ENCODE data around the gene ARFGAP1.

ARFGAP1 gene

DNA sequence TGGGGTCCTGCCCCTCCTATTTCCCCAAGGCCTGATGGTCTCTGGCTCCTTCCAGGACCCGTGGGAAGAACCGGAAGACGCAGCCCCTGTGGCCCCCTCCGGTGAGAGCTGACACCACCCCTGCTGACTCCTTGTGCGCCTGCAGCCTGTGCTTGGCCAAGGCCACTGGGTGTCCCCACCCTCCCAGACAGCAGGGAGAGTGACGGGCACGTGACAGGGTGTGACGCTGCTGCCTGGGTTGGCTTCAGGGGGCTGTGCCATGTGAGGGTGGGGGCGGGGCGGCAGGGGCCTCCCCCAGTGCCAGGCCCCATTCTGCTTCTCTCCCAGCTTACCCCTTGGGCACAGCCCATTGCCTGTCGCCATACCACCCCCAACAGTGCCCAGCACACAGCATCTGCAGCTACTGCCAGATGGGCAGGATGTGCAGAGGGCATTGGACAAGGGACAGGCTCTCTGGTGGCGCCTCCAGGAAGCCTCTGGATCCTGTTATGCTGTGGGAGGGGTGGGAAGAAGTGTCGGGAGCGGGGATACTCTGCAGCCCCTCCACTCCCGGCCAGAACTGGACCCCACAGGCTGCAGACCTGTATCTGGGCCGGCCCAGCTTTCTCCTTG, 34.0 kb upstream of the ARFGAP1 start:
- ChIA-PET POLR2A (no interaction called here), CTCF (no interaction called here)
- TF ChIP-seq SUZ12 (IDR thresholded peaks at IDR 0.05), result no peak
- no peak for TF ChIP-seq BHLHE40 (IDR thresholded peaks at IDR 0.05; ENCODE audit: borderline replicate concordance)
- no peak for TF ChIP-seq FOXA1 (IDR thresholded peaks at IDR 0.05)
- no peak for TF ChIP-seq FOXK2 (IDR thresholded peaks at IDR 0.05)
- TF ChIP-seq NFRKB (IDR thresholded peaks at IDR 0.05), result no peak
- TF ChIP-seq ARNT (IDR thresholded peaks at IDR 0.05), result no peak
- no peak for TF ChIP-seq TARDBP (IDR thresholded peaks at IDR 0.05)
- TF ChIP-seq ELF4 (IDR thresholded peaks at IDR 0.05), result no peak
- TF ChIP-seq HDGF (IDR thresholded peaks at IDR 0.05; ENCODE audit: borderline replicate concordance), result no peak
- TF ChIP-seq FOXM1 (IDR thresholded peaks at IDR 0.05; ENCODE audit: borderline replicate concordance), result no peak
- no peak for TF ChIP-seq CTBP1 (IDR thresholded peaks at IDR 0.05; ENCODE audit: borderline replicate concordance)
- no peak for TF ChIP-seq LEF1 (IDR thresholded peaks at IDR 0.05; ENCODE audit: borderline replicate concordance)
- TF ChIP-seq ZNF384 (IDR thresholded peaks at IDR 0.05), result no peak
- TF ChIP-seq PKNOX1 (IDR thresholded peaks at IDR 0.05), result no peak
- TF ChIP-seq SP1 (IDR thresholded peaks at IDR 0.05), result no peak
- no peak for TF ChIP-seq L3MBTL2 (conservative IDR thresholded peaks at IDR 0.05)
- DNase-seq (ENCODE audit: extremely low spot score), result no peak

- DNase-seq (ENCODE audit: extremely low spot score), result no peak
- POLR2A ChIA-PET, result no interaction called here
- TF ChIP-seq TARDBP (IDR thresholded peaks at IDR 0.05) (no peak), FOXK2 (IDR thresholded peaks at IDR 0.05) (no peak), ZNF384 (IDR thresholded peaks at IDR 0.05) (no peak), ARNT (IDR thresholded peaks at IDR 0.05) (no peak), FOXA1 (IDR thresholded peaks at IDR 0.05) (no peak), L3MBTL2 (conservative IDR thresholded peaks at IDR 0.05) (no peak)
- CTCF ChIA-PET, result interaction anchor here (0.6 kb wide), 1 partner anchor 740 kb away, joined by 3 read pairs; no protein-coding TSS in a partner anchor
Observed at GRCh38 chr20:63239431-63239830, 33.2 kb upstream of the ARFGAP1 start.

- no peak for DNase-seq (ENCODE audit: extremely low spot score)
- TF ChIP-seq SUZ12 (IDR thresholded peaks at IDR 0.05), result no peak
- TF ChIP-seq ARNT (IDR thresholded peaks at IDR 0.05), result no peak
- TF ChIP-seq SP1 (IDR thresholded peaks at IDR 0.05), result no peak
- no peak for TF ChIP-seq NFRKB (IDR thresholded peaks at IDR 0.05)
- TF ChIP-seq TARDBP (IDR thresholded peaks at IDR 0.05), result no peak
- TF ChIP-seq PKNOX1 (IDR thresholded peaks at IDR 0.05), result no peak
- no peak for TF ChIP-seq LEF1 (IDR thresholded peaks at IDR 0.05; ENCODE audit: borderline replicate concordance)
- no peak for TF ChIP-seq ZNF384 (IDR thresholded peaks at IDR 0.05)
- no peak for TF ChIP-seq FOXM1 (IDR thresholded peaks at IDR 0.05; ENCODE audit: borderline replicate concordance)
- no peak for TF ChIP-seq CTBP1 (IDR thresholded peaks at IDR 0.05; ENCODE audit: borderline replicate concordance)
- no peak for TF ChIP-seq HDGF (IDR thresholded peaks at IDR 0.05; ENCODE audit: borderline replicate concordance)
- no peak for TF ChIP-seq L3MBTL2 (conservative IDR thresholded peaks at IDR 0.05)
- no peak for TF ChIP-seq ELF4 (IDR thresholded peaks at IDR 0.05)
- no peak for TF ChIP-seq FOXK2 (IDR thresholded peaks at IDR 0.05)
- no peak for TF ChIP-seq FOXA1 (IDR thresholded peaks at IDR 0.05)
- TF ChIP-seq BHLHE40 (IDR thresholded peaks at IDR 0.05; ENCODE audit: borderline replicate concordance), result no peak
- POLR2A ChIA-PET, result no interaction called here
- CTCF ChIA-PET, result no interaction called here
Observed at GRCh38 chr20:63240004-63240403, 32.6 kb upstream of the ARFGAP1 start.

- CTCF ChIA-PET, result interaction anchor here (1.3 kb wide), 1 partner anchor 18 kb away, joined by 5 read pairs; no protein-coding TSS in a partner anchor
- no peak for DNase-seq (ENCODE audit: extremely low spot score)
- TF ChIP-seq ELF4 (IDR thresholded peaks at IDR 0.05) (no peak), ZNF384 (IDR thresholded peaks at IDR 0.05) (no peak), FOXM1 (IDR thresholded peaks at IDR 0.05; ENCODE audit: borderline replicate concordance) (no peak), SUZ12 (IDR thresholded peaks at IDR 0.05) (no peak), TARDBP (IDR thresholded peaks at IDR 0.05) (no peak)
- POLR2A ChIA-PET, result no interaction called here
Observed at GRCh38 chr20:63241272-63241671, 31.3 kb upstream of the ARFGAP1 start.

- ChIA-PET CTCF (no interaction called here), POLR2A (no interaction called here)
- no peak for TF ChIP-seq L3MBTL2 (conservative IDR thresholded peaks at IDR 0.05)
- TF ChIP-seq SP1 (IDR thresholded peaks at IDR 0.05), result no peak
- TF ChIP-seq ELF4 (IDR thresholded peaks at IDR 0.05), result no peak
- no peak for TF ChIP-seq TARDBP (IDR thresholded peaks at IDR 0.05)
- no peak for TF ChIP-seq LEF1 (IDR thresholded peaks at IDR 0.05; ENCODE audit: borderline replicate concordance)
- TF ChIP-seq PKNOX1 (IDR thresholded peaks at IDR 0.05), result no peak
- TF ChIP-seq FOXM1 (IDR thresholded peaks at IDR 0.05; ENCODE audit: borderline replicate concordance), result no peak
- TF ChIP-seq FOXA1 (IDR thresholded peaks at IDR 0.05), result no peak
- no peak for TF ChIP-seq NFRKB (IDR thresholded peaks at IDR 0.05)
- no peak for TF ChIP-seq FOXK2 (IDR thresholded peaks at IDR 0.05)
- TF ChIP-seq ZNF384 (IDR thresholded peaks at IDR 0.05), result no peak
- TF ChIP-seq ARNT (IDR thresholded peaks at IDR 0.05), result no peak
- no peak for TF ChIP-seq CTBP1 (IDR thresholded peaks at IDR 0.05; ENCODE audit: borderline replicate concordance)
- TF ChIP-seq SUZ12 (IDR thresholded peaks at IDR 0.05), result no peak
- no peak for DNase-seq (ENCODE audit: extremely low spot score)
Observed at GRCh38 chr20:63242736-63243135, 29.9 kb upstream of the ARFGAP1 start.

DNA sequence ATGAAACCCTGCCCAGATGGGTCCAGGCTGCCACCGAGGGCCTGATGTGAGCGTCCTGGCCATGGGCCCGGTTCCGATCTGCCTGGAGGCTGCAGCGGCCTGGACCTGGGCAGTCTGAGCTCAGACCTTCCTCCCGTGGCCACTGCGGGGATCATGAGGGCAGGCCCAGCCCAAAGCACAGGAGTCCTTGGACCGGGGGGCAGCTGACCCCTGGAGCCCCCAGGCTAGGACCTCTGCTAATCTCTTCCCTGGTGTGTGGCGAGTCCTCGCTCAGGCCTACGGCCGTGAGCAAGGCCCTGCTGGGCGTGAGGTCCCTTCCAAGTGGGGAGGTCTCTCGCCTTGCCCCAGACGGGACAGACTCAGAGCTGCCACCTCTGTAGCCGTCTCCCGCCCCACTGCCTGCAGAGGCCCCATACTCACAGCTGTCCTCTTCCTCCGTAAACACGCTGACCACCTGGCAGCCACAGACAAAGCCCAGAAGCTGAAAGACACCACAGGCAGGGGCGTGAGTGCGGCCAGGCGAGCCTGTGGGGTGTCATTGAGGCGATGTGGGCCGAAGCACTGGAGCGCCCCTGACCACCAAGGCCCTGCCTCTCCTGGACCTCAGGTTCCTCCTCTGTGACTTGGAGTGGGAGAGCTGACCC, 28.9 kb upstream of the ARFGAP1 start:
- TF ChIP-seq SP1 (IDR thresholded peaks at IDR 0.05) (no peak), FOXK2 (IDR thresholded peaks at IDR 0.05) (no peak), L3MBTL2 (conservative IDR thresholded peaks at IDR 0.05) (no peak), FOXM1 (IDR thresholded peaks at IDR 0.05; ENCODE audit: borderline replicate concordance) (no peak), TARDBP (IDR thresholded peaks at IDR 0.05) (no peak), LEF1 (IDR thresholded peaks at IDR 0.05; ENCODE audit: borderline replicate concordance) (no peak), ARNT (IDR thresholded peaks at IDR 0.05) (no peak), FOXA1 (IDR thresholded peaks at IDR 0.05) (no peak), BHLHE40 (IDR thresholded peaks at IDR 0.05; ENCODE audit: borderline replicate concordance) (no peak)
- DNase-seq (ENCODE audit: extremely low spot score), result no peak
- ChIA-PET CTCF (no interaction called here), POLR2A (no interaction called here)
